Dendritic cell treated with granulocyte-macrophage colony-stimulating factor and Interleukin-4, amounts not matched to agents 40 ng/mL and 50 ng/mL, for 4 days (primary cell): ENCODE results near the gene C1RL.
A peak's percentile ranks its signal among the peaks of the same experiment; 100 is the strongest.
"Not testable (repeated sequence)": the region's sequence is repeated elsewhere in the genome, so short reads cannot be mapped to it uniquely, and the experiment has no call there.

Experiments used
- H3K27ac Mint-ChIP-seq: one replicate; pipeline ENCODE4 v1.8.0; 2022; ENCODE audit warnings: mild to moderate bottlenecking, mixed read lengths
- H3K27me3 Mint-ChIP-seq: one replicate; pipeline ENCODE4 v1.8.0; 2022; ENCODE audit warnings: mild to moderate bottlenecking, mixed read lengths
- H3K36me3 Mint-ChIP-seq: one replicate; pipeline ENCODE4 v1.8.0; 2022; ENCODE audit warnings: low read depth, mixed read lengths
- H3K4me1 Mint-ChIP-seq: one replicate; pipeline ENCODE4 v1.8.0; 2022; ENCODE audit warnings: low read depth, mixed read lengths
- H3K4me3 Mint-ChIP-seq: one replicate; pipeline ENCODE4 v1.8.0; 2022; ENCODE audit warnings: mild to moderate bottlenecking, moderate library complexity, mixed read lengths
- H3K9me3 Mint-ChIP-seq: one replicate; pipeline ENCODE4 v1.8.0; 2022; ENCODE audit warnings: mixed read lengths
- intact Hi-C: fragments of 100-400 bp; cut with micrococcal nuclease; formaldehyde crosslinking; loops from one replicate; pipeline ENCODE4 v1.15.0; 2022

C1RL gene

DNA sequence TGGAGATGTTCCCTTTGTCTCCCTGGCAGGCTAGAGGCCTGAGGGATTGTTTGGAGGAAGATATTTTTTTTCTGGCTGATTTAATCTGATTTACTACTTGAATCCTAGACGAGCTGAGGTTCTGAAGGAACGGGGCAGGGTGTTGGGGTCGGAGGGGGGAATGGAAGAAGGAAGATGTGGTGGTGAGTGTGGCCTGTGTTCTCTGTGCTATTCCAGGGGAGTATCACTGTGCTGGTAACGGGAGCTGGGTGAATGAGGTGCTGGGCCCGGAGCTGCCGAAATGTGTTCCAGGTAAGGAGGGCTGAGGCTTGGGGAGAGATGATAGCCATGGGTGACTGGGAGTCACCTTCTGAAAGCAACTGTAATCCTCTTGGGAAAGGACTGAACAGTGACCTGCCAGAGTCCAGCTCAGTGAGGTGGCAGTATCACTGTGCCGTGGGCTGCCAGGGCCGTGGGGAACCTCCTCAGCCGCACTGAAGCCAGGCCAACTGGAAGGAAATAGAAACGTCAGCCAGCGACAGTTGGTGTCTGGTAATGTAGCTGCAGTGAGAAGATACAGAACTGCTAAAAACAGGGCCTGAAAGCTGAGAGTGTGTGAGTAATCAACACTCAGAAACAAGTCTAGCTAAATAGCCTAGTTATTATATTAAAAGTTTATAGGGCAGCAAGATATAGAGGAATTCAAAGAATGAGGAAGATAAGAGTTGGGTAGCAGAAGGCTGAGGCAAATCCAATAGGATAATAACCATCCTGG, 40.6 kb downstream of the C1RL start:
- Mint-ChIP-seq H3K27ac (no peak overlapping the region), H3K27me3 (peaks cover 19% of the 10 kb centered on the region), H3K9me3 (no peaks in the 10 kb centered on the region), H3K4me3 (no peak overlapping the region), H3K36me3 (no peaks in the 10 kb centered on the region), H3K4me1 (peaks cover 7% of the 10 kb centered on the region)
- intact Hi-C loops: no loop called here

DNA sequence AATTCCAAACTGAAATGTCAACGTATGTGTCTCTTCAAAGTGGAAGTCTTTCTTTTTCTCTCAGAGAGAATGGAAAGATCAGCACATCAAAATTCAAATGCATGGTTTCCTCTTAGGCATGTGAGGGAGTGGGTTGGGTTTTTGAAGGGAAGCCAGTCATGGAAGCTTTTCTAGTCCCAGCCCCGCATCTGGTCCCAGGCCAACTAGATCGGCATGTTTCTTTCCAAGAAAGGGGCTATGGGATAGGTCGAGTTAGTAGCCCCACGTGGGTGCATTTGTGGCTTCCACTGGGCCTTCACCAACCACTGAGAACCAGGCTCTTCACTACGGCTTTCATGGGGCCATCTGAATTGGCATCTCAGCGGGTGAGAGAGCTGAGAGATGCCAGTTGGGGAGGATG, 41.9 kb downstream of the C1RL start:
- H3K27ac Mint-ChIP-seq: no peak overlapping the region
- H3K4me1 Mint-ChIP-seq: peaks cover 7% of the 10 kb centered on the region
- intact Hi-C loops: no loop called here
- no peak overlapping the region for H3K4me3 Mint-ChIP-seq
- H3K27me3 Mint-ChIP-seq: peaks cover 20% of the 10 kb centered on the region
- H3K9me3 Mint-ChIP-seq: no peaks in the 10 kb centered on the region
- H3K36me3 Mint-ChIP-seq: no peaks in the 10 kb centered on the region

DNA sequence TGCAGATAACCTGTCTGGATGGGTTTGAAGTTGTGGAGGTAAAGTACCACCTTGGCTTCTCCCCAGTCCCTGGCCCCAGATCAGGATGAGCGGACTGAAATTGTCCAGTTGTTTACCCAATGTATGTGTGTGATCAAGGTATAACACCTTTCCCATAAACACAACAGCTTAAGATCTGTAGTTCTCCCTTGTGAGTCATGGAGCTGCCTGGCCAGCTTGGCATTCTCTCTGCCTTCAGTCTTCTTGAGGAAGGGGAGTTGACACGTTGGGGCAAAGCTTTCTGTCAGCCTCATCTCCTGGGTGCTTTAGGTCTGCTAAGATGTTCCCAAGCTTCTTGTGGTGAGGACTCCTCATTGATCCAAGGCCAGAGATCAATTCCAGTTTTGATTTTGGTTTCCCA, 42.4 kb downstream of the C1RL start:
- peaks cover 18% of the 10 kb centered on the region for H3K27me3 Mint-ChIP-seq
- no peak overlapping the region for H3K4me3 Mint-ChIP-seq
- no peaks in the 10 kb centered on the region for H3K9me3 Mint-ChIP-seq
- no peaks in the 10 kb centered on the region for H3K36me3 Mint-ChIP-seq
- H3K4me1 Mint-ChIP-seq: peaks cover 7% of the 10 kb centered on the region
- no peak overlapping the region for H3K27ac Mint-ChIP-seq
- intact Hi-C loops: no loop called here

DNA sequence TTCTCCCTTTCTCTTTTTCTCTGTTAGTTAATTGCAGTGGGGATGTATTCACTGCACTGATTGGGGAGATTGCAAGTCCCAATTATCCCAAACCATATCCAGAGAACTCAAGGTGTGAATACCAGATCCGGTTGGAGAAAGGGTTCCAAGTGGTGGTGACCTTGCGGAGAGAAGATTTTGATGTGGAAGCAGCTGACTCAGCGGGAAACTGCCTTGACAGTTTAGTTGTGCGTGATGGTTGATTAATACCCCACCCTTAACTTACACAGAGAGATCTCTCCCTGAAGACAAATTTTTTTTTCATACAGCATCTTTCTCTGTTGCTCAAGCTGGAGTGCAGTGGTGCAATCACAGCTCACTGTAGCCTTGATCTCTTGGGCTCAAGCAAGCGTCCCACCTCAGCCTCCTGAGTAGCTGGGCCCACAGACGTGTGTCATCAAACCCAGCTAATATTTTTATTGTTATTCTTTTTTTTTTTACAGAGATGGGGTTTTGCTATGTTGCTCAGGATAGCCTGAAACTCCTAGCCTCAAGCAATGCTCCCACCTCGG, 43.9 kb downstream of the C1RL start:
- Mint-ChIP-seq H3K4me3 (no peak overlapping the region), H3K4me1 (peaks cover 20% of the 10 kb centered on the region), H3K9me3 (no peaks in the 10 kb centered on the region), H3K27me3 (peaks cover 27% of the 10 kb centered on the region), H3K27ac (no peak overlapping the region), H3K36me3 (no peaks in the 10 kb centered on the region)
- intact Hi-C loops: no loop called here

DNA sequence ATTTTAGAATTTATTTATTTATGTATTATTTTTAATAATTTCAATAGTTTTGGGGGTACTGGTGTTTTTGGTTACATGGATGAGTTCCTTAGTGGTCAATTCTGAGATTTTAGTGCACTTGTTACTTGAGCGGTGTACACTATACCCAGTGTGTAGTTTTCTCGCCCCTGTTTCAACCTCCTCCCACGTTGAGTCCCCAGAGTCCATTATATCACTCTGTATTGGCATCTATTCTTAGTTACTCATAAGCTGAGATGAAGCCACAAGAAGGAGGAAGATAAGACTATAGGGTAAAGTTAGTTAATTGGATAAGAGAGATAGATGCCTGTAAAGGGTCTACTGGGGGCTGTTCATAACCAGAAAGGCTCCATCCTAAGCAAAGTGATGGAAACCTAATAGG, 44.5 kb downstream of the C1RL start:
- Mint-ChIP-seq H3K4me3 (no peak overlapping the region), H3K4me1 (peaks cover 27% of the 10 kb centered on the region), H3K27ac (no peak overlapping the region), H3K9me3 (no peaks in the 10 kb centered on the region), H3K36me3 (no peaks in the 10 kb centered on the region), H3K27me3 (peaks cover 27% of the 10 kb centered on the region)
- intact Hi-C loops: loop anchor here (5.0 kb wide), 1 partner anchor 43 kb away; the partner anchor contains the start of gene C1RL

DNA sequence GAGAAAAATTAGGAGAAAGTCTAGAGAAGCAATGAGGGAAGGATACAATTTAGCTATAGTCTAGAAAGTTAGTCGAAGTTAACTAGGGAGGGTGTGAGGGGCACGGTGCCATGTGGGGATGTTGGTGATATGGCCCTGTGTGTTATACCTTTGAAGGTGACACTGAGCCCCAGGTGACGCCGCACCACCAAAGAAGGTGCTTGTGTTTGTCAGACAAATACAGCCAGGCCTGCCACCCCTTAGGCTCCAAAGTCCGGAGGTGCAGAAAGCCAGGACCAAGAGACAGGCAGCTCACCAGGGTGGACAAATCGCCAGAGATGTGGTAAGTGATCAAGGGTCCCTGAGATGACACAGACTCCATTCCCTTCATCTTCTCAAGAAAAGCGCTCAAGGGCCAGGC, 47.4 kb downstream of the C1RL start:
- H3K27me3 Mint-ChIP-seq: peaks cover 20% of the 10 kb centered on the region
- H3K27ac Mint-ChIP-seq: peak overlapping the region; percentile 55
- intact Hi-C loops: loop anchor here (5.0 kb wide), 1 partner anchor 46 kb away; the partner anchor contains the start of gene C1RL
- H3K9me3 Mint-ChIP-seq: no peaks in the 10 kb centered on the region
- no peak overlapping the region for H3K4me3 Mint-ChIP-seq
- H3K4me1 Mint-ChIP-seq: peaks cover 52% of the 10 kb centered on the region
- no peaks in the 10 kb centered on the region for H3K36me3 Mint-ChIP-seq

DNA sequence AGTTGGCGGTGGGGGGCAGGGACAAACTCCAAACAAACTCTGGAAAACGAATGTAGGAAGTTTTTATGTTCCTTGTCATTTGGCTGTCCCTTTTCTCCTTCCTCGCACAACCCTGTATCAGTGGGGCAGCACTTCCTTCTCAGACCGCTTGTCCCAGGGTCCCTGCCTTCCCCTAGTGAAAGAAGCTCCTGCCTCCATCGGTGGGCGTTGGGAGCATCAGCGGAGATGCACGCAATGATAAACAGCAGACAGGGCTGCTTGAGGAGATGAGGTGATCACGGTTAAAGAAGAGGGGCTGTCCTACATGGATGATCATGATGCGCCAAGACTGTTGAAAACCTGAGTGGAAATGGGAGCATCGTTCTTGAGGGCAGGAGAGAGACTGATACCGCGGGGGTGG, 47.9 kb downstream of the C1RL start:
- Mint-ChIP-seq H3K9me3 (no peaks in the 10 kb centered on the region), H3K27ac (peak overlapping the region; percentile 55)

DNA sequence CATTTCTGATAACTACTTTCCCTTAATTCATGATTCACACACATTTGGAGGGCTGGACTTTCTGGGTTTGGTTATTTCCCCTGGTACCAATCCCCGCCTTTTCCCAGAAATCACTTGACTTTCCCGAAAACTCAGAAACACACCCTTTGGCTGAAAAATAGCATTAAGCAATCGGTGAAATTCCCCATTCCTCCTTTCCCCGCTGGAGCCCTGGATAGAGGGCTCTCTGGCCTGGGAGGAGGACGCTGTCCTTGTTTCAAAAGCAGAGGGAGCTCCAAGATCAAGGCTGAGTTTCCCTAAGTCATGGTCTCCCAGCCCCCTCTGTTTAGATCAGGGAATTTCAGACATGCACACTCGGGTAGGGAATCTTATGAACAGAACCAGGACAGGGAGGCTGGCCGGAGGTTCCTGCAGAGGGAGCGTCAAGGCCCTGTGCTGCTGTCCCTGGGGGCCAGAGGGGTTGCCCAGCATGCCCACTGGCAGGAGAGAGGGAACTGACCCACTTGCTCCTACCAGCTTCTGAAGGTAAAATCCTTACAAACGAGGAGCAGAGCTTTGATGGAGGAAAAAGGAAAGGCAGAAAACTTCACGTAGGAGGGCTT, 48.6 kb downstream of the C1RL start, which contains the start of gene C1S:
Gene C1S, plus strand, starts transcription at position 366 of the 602 bp plus-strand sequence. CDS start 1,195 bp downstream, outside the sequence.
- Mint-ChIP-seq H3K27me3 (peaks cover 24% of the 10 kb centered on the region), H3K27ac (peak within 1 kb of the TSS; percentile 55), H3K9me3 (no peaks in the 10 kb centered on the region), H3K4me3 (no peak within 1 kb of the TSS), H3K36me3 (no peaks in the 10 kb centered on the region), H3K4me1 (peaks cover 47% of the 10 kb centered on the region)
- intact Hi-C loops: loop anchor here (5.0 kb wide), 1 partner anchor 47 kb away; the partner anchor contains the start of gene C1RL

More for the DNA sequence above, 47.9 kb downstream of the C1RL start:
- Mint-ChIP-seq H3K27me3 (peaks cover 20% of the 10 kb centered on the region), H3K4me1 (peaks cover 52% of the 10 kb centered on the region), H3K4me3 (no peak overlapping the region), H3K36me3 (no peaks in the 10 kb centered on the region)
- intact Hi-C loops: loop anchor here (5.0 kb wide), 1 partner anchor 46 kb away; the partner anchor contains the start of gene C1RL

DNA sequence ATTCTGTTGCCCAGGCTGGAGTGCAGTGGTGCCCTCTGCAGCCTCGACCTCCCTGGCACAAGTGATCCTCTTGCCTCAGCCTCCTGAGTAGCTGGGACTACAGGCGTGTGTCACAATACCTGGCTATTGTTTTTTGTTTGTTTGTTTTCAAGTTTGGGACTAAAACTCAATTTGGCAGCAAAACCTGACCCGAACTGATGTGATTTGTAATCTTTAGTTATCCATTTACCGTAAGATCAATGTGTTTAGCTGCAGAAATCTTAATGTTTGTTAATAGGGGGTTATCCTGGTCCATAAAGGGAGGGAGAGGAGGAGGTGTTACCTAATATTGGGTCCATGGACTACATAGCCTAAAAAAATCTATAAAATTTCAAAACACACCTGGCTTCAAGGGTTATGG, 49.2 kb downstream of the C1RL start:
- H3K36me3 Mint-ChIP-seq: no peaks in the 10 kb centered on the region
- no peak overlapping the region for H3K4me3 Mint-ChIP-seq
- no peaks in the 10 kb centered on the region for H3K9me3 Mint-ChIP-seq
- peaks cover 30% of the 10 kb centered on the region for H3K27me3 Mint-ChIP-seq
- H3K27ac Mint-ChIP-seq: no peak overlapping the region
- intact Hi-C loops: loop anchor here (5.0 kb wide), 2 partner anchors 33 to 48 kb away; partner anchors contain the start of genes C1R and C1RL
- H3K4me1 Mint-ChIP-seq: peaks cover 45% of the 10 kb centered on the region

DNA sequence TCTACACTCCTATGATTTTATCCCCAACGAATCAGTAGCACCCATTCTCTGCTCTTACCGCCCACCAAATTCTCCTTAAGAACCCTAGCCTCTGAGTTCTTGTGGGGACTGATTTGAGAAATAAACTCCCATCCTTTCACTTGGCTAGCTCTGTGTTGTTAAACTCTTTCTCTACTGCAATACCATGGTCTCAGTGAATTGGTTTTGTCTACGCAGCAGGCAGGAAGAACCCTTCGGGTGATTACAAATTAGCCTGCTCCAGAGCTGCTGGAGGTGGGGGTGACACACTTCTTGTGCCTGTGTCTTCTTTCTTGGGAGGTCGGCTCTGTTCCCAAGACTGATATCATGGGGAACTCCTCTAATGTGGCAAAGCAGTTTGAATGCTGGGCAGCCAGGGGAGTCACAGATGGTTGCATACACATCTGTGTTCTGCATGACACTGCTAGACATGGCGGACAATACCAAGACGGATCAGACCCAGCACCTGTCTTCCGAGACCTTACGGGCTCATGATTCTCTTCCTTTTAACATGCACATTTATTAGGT, 50.1 kb downstream of the C1RL start:
- intact Hi-C loops: loop anchor here (5.0 kb wide), 1 partner anchor 33 kb away; the partner anchor contains the start of gene C1R
- H3K4me1 Mint-ChIP-seq: peaks cover 45% of the 10 kb centered on the region
- peaks cover 32% of the 10 kb centered on the region for H3K27me3 Mint-ChIP-seq
- no peaks in the 10 kb centered on the region for H3K9me3 Mint-ChIP-seq
- H3K36me3 Mint-ChIP-seq: no peaks in the 10 kb centered on the region
- H3K4me3 Mint-ChIP-seq: no peak overlapping the region
- H3K27ac Mint-ChIP-seq: peak overlapping the region; percentile 68

DNA sequence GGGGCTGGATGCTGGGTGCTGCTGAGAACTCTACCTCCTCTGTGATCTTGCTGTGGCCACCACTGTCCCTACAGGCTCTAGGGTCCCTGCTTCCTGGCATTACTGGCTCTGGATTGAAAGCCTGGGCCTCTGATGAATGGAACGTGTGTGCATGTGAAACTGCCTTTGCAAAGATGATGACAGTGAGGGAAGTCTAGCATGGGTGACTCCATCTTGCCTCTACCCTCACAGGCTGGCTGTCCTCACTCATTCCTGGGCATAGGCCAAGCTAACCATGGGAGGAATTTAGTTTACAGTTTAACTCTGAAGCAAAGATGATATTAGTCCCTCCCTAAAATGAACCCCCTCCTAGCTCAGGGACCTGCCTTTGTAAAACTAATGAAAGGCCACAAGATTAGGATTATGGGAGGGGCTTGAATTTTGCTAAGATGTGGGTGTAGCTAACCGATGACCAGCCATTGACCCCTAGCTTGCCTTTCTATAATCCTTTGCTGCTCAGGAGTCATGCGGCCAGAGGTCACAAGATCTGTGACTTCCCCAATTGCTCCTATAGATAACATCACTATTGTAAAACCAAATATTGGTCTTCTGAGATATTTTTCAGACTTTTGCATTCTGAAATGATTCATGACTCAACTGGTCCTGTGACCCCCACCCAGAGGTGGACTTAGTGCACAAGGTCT, 50.7 kb downstream of the C1RL start:
- peaks cover 34% of the 10 kb centered on the region for H3K27me3 Mint-ChIP-seq
- no peaks in the 10 kb centered on the region for H3K9me3 Mint-ChIP-seq
- peak overlapping the region; percentile 68 for H3K27ac Mint-ChIP-seq
- H3K4me3 Mint-ChIP-seq: no peak overlapping the region
- no peaks in the 10 kb centered on the region for H3K36me3 Mint-ChIP-seq
- intact Hi-C loops: loop anchor here (5.0 kb wide), 1 partner anchor 34 kb away; the partner anchor contains the start of gene C1R
- H3K4me1 Mint-ChIP-seq: peaks cover 45% of the 10 kb centered on the region

DNA sequence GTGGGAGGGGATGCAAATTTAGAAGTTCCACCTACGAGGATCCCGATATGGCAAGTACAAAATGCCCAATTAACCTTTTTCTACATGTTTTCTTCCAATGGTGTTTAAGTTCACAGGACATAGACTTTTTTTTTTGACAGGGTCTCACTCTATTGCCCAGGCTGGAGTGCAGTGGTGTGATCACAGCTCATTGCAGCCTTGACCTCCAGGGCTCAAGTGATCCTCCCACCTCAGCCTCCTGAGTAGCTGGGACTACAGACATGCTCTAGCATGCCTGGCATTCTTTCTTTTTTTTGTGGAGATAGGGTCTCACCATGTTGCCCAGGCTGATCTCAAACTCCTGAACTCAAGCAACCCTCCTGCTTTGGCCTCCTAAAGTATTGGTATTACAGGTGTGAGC, 53.3 kb downstream of the C1RL start:
- Mint-ChIP-seq H3K27me3 (peaks cover 45% of the 10 kb centered on the region), H3K4me1 (peaks cover 37% of the 10 kb centered on the region)
- not testable (repeated sequence) for H3K4me3 Mint-ChIP-seq, H3K36me3 Mint-ChIP-seq, H3K9me3 Mint-ChIP-seq, H3K27ac Mint-ChIP-seq
- intact Hi-C loops: loop anchor here (5.0 kb wide), 1 partner anchor 37 kb away; the partner anchor contains the start of gene C1R

DNA sequence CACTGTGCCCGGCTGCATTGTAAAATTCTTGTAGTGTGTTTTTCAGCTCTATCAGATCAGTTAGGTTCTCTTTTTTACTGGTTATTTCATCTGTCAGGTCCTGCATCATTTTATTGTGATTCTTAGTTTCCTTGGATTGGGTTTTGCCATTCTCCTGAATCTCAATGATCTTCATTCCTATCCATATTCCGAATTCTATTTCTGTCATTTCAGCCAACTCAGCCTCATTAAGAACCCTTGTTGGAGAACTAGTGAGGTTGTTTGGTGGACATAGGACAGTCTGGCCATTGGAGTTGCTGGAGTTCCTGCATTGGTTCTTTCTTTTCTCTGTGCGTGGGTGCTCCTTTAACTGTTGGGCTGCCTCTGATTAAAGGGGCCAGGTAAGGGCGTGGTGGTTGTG, 54.1 kb downstream of the C1RL start:
- Mint-ChIP-seq H3K9me3 (no peaks in the 10 kb centered on the region), H3K27me3 (peaks cover 43% of the 10 kb centered on the region), H3K36me3 (no peaks in the 10 kb centered on the region), H3K4me1 (peaks cover 29% of the 10 kb centered on the region), H3K4me3 (no peak overlapping the region), H3K27ac (no peak overlapping the region)
- intact Hi-C loops: loop anchor here (5.0 kb wide), 1 partner anchor 37 kb away; the partner anchor contains the start of gene C1R
